ACHN (cell line): ENCODE results near the gene FLNB.
"Not testable (repeated sequence)": the region's sequence is repeated elsewhere in the genome, so short reads cannot be mapped to it uniquely, and the experiment has no call there.

Experiments used
- DNase-seq: peaks from one replicate; pipeline ENCODE4 v3.0.0-alpha.2; 2015
- in situ Hi-C: cut with HindIII; loops from 2 replicates; pipeline ENCODE4 v1.10.0; 2017; ENCODE audit warnings: low sequenced_read_pairs, low pct_ligation_motif_present, low pct_unique_long_range_greater_than_20kb

FLNB gene

GRCh38 chr3:58041182-58041825 is 33.1 kb downstream of the FLNB start:
- DNase-seq: no peak
- in situ Hi-C loops: no loop called here

GRCh38 chr3:58041826-58042324 is 33.7 kb downstream of the FLNB start:
- in situ Hi-C loops: no loop called here
- peak; percentile 92 for DNase-seq

- in situ Hi-C loops: no loop called here
- DNase-seq: no peak
These were observed 34.9 kb downstream of the FLNB start for GRCh38 chr3:58042947-58043707.

GRCh38 chr3:58043933-58044332 is 35.7 kb downstream of the FLNB start:
- DNase-seq: no peak

GRCh38 chr3:58044691-58045483 is 36.7 kb downstream of the FLNB start:
- in situ Hi-C loops: no loop called here
- no peak for DNase-seq

More at GRCh38 chr3:58043933-58044332, 35.7 kb downstream of the FLNB start:
- in situ Hi-C loops: no loop called here

- in situ Hi-C loops: no loop called here
- DNase-seq: peak; percentile 89
These were observed 39.6 kb downstream of the FLNB start for GRCh38 chr3:58047826-58048225.

GRCh38 chr3:58048301-58048700 is 40.1 kb downstream of the FLNB start:
- peak; percentile 64 for DNase-seq

GRCh38 chr3:58049143-58049785 is 41.0 kb downstream of the FLNB start:
- in situ Hi-C loops: no loop called here

More at GRCh38 chr3:58048301-58048700, 40.1 kb downstream of the FLNB start:
- in situ Hi-C loops: no loop called here

GRCh38 chr3:58051196-58051595 is 43.0 kb downstream of the FLNB start:
- in situ Hi-C loops: no loop called here
- DNase-seq: no peak

More at GRCh38 chr3:58049143-58049785, 41.0 kb downstream of the FLNB start:
- DNase-seq: peak; percentile 98

GRCh38 chr3:58051658-58052261 is 43.5 kb downstream of the FLNB start:
- in situ Hi-C loops, DNase-seq: not testable (repeated sequence)

- in situ Hi-C loops: no loop called here
- peak; percentile 93 for DNase-seq
These were observed 44.4 kb downstream of the FLNB start for GRCh38 chr3:58052373-58053273.

GRCh38 chr3:58054652-58055051 is 46.4 kb downstream of the FLNB start:
- in situ Hi-C loops: no loop called here
- DNase-seq: no peak

- no peak for DNase-seq
- in situ Hi-C loops: no loop called here
These were observed 47.1 kb downstream of the FLNB start for GRCh38 chr3:58055314-58055713.

- in situ Hi-C loops, DNase-seq: not testable (repeated sequence)
These were observed 47.7 kb downstream of the FLNB start for GRCh38 chr3:58055891-58056290.

GRCh38 chr3:58058361-58059263 is 50.4 kb downstream of the FLNB start:
- DNase-seq: no peak
- in situ Hi-C loops: no loop called here
